ENCODE results near the gene CROCC.
A peak's percentile ranks its signal among the peaks of the same experiment; 100 is the strongest.
"Not testable (repeated sequence)": the region's sequence is repeated elsewhere in the genome, so short reads cannot be mapped to it uniquely, and the experiment has no call there.

The CROCC gene

GRCh38 chr1:16914928-16915626 lies 6.7 kb upstream of the CROCC start:
- DNase-seq (ENCODE audit: low read depth, low spot score) = not testable (repeated sequence)

GRCh38 chr1:16915627-16915973 lies 6.1 kb upstream of the CROCC start:
- DNase-seq (ENCODE audit: low read depth, low spot score) = no peak

- DNase-seq (ENCODE audit: low read depth, low spot score) = not testable (repeated sequence)
These were observed 5.5 kb upstream of the CROCC start for GRCh38 chr1:16916036-16916880.

DNA sequence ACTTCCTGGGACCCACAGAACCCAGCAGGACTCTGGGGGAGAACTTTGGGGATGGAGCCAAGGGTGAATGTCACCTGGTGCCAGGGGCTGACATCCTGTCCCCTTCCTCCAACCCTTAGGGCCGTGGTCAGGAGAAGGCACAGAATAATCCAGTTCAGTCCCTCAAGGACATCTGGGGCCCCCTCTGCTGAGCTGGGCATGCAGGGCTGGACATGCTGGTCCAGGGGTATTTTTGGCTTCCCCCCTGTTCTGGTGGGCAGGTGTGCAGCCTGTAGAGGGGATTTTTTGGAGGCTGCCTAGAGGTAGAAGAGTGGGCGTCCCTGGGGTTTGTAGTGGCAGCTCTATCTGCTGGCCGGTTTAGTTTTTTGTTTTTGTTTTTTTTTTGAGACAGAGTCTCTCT lies 3.4 kb upstream of the CROCC start:
- no peak for DNase-seq (ENCODE audit: low read depth, low spot score)

DNA sequence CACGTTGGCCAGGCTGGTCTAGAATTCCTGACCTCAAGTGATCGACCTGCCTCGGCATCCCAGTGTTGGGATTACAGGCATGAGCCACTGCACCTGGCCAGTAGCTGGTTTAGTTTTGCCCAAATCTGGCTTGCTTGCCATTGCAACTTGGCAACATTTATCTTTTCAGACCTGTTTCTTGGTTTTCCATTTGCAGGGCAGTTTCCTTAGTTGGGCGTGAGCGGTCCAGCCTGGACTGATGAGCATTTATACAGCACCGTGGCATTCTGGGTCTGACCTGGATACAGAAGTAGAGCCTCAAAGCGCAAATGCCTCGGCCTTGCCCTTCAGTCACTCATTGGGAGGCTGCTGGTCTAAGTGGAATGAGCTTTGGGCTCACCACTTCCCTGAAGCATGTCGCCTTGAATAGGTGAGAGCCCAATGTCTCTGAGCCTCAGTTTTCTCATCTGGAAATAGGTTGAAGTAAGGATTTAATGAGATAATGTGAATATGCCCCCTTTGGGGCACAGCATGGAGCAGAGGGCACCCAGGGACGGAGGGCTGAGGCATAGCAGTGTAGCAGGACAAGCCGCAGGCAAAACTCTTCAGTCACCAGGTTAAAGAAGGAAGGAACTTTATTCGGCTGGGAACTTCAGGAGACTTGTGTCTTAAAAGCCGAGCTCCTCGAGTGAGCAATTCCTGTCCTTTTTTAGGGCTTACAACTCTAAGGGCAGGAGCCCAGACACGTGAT lies 2.6 kb upstream of the CROCC start:
- DNase-seq (ENCODE audit: low read depth, low spot score) = not testable (repeated sequence)

- DNase-seq (ENCODE audit: low read depth, low spot score) = no peak
These were observed 780 bp upstream of the CROCC start for GRCh38 chr1:16920951-16921350.

DNA sequence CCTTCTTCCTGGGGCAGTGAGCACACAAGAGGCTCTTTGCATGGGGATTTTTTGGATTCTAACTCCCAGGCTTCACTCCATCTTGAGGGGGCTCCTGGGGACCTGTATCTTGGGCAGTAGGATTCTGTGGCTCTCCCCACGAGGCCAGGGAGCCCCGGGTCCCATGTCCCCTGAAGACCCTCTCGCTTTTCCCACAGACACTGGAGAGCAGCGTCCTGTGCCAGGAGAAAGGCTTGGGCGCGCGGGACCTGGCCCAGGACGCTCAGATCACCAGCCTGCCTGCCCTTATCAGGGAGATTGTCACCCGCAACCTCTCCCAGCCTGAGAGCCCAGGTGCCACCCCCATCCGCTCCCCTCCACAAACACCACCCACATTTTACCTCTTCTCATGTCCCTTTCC lies 735 bp downstream of the CROCC start:
- no peak for DNase-seq (ENCODE audit: low read depth, low spot score)

GRCh38 chr1:16922885-16923431 lies 1.2 kb downstream of the CROCC start:
- no peak for DNase-seq (ENCODE audit: low read depth, low spot score)

GRCh38 chr1:16924216-16924918 lies 2.6 kb downstream of the CROCC start:
- no peak for DNase-seq (ENCODE audit: low read depth, low spot score)

DNA sequence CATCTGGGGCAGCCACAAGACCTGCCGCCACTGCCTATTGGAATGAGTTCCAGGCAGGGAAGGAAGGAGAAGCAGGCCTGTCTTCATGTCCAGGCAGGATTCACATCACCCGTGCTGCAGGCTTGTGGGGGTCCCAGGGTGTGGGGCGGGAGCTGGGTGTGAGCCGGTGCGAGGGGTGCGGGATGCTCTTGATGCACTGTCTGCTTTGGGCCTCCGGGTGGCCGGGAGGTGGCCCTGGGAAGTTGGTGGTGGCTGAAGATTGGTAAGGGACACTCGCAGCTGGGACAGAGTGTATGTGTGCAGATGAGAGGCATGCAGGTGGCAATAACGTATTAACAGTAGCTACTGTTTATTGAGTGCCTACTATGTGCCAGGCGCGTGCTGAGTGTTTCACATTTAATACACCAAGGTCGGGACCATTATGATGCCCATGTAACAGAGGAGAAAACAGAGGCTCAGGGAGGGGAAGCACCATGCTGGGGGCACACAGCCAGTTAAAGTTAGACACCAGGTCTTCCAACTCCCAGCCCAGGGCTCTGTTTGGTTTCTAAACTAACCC lies 3.3 kb downstream of the CROCC start:
- DNase-seq (ENCODE audit: low read depth, low spot score) = no peak

- no peak for DNase-seq (ENCODE audit: low read depth, low spot score)
These were observed 4.1 kb downstream of the CROCC start for GRCh38 chr1:16925635-16926490.

DNA sequence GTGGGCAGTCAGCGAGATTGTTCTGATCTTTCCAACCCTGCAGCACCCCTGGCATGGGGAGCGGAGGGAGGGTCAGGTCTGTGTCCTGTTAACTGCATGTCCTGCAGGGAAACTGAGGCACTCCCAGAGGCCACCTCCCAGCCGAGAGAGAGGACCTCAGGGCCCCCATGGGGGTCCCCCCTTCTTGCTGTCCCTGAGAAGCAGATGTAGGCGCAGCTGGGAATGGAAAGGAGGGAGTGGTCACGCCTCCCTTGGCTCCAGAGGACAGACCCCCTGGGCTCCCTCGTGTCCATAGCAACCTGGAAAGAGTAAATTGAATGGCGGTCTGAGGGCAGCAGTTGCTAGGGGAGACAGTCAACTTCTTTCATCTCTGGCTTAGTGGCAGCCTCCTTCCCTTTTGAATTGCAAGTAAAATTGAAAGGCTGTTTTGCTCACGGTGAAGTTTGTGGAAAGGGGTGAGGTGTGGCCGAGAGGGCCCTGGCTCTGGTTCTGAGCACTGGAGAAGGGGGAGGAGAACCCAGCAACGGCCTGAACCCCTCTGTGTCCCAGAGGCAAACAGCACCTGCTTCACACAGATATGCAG lies 4.9 kb downstream of the CROCC start:
- DNase-seq (ENCODE audit: low read depth, low spot score) = peak; percentile 75

DNA sequence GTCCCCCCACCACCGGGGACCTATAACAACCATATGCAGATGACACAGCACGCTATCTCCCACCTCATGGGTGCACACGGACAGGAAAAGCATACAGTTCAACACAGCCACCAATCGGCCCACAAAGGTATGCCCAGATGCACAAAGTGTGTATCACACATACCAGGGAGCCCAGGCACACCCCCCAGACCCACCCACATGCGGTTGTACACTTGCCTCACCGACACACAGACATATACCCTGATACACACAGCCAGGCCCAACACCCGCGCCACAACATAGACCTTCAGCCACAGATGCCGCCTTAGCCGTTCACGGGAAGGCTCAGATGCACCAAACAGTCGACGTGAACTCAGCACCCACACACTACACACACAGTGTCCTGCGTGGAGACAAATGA lies 5.5 kb downstream of the CROCC start:
- no peak for DNase-seq (ENCODE audit: low read depth, low spot score)

DNA sequence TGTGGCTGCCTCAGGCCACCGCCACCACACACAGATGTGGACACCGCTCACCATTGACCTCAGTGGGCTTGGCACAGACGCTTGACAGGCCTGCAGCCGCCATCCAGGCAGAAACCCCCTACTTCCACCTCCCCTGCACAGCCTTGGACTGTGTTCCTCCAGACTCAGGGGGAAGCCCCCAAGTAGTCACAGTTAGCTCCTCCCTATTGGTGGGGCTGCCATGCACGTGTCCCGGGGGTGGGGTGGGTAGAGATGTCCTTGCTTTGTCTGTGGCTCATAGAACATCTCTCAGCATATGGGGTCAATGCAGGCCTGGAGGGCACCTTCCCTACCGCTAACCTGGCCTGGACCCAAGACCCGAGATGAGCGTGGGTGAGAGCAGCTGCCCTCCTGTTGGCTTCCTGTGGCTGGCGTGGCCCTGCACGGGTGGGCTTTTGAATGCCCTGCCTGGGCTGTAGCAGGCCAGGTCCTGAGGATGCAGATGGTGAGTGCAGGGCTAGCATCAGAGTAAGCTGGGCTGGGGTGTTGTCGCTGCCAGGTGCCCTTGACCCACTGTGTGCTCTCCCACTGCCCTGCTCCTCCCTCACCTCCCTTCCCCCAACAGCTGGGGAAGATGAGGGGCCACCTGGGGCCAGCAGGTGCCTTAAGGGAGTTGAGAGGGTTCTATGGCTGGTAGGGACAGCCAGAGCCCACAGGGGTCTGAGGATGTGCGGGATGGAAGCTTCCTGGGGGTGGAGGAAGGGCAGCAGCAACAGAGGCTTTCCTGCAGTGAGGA lies 6.2 kb downstream of the CROCC start:
- no peak for DNase-seq (ENCODE audit: low read depth, low spot score)

GRCh38 chr1:16929146-16930041 lies 7.7 kb downstream of the CROCC start:
- DNase-seq (ENCODE audit: low read depth, low spot score) = peak; percentile 56

DNA sequence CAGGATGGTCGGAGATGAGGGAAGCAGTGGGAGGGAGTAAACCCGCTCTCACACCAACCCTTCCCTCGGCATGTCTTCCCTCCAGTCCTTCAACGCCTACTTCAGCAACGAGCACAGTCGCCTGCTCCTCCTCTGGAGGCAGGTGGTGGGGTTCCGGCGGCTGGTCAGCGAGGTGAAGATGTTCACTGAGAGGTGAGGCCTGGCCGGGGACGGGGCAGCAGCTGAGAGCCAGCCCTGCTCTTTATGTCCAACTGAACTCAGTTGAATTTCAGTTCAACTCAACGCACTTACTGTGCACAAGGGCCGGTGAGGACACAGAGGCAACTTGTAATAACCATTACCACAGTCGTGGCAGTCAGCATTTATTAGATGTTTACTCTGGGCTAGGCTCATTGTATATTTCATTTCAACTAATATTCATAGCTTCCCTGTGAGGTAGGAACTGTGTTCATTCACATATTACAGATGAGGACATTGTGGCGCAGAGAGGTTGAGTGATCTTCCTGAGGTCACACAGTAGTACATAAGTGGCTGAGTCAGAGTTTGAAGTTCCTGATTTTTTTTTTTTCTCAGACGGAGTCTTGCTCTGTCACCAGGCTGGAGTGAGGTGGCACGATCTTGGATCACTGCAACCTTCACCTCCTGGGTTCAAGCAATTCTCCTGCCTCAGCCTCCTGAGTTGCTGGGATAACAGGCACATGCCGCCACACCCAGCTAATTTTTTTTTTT lies 9.6 kb downstream of the CROCC start:
- DNase-seq (ENCODE audit: low read depth, low spot score) = not testable (repeated sequence)

GRCh38 chr1:16933945-16934344 lies 12.2 kb downstream of the CROCC start:
- not testable (repeated sequence) for DNase-seq (ENCODE audit: low read depth, low spot score)
